H7 (cell line): ENCODE data around the gene AKAP3. TPM values are rescaled to one million over a fixed set of nuclear protein-coding genes. Genes with fewer than 3 reads are reported as not detected.

ENCODE experiments used
- DNase-seq: peaks from one replicate; pipeline ENCODE4 v3.0.0; 2012
- H3K27me3 ChIP-seq: 2 replicates; pipeline ENCODE4 v1.6.0; 2011; ENCODE audit warnings: mild to moderate bottlenecking, low read length; ENCODE audit not compliant: control insufficient read depth, insufficient read depth
- H3K36me3 ChIP-seq: replicated peaks from 2 replicates; pipeline ENCODE4 v1.5.1; 2011; ENCODE audit warnings: low read length; ENCODE audit not compliant: control insufficient read depth, insufficient read depth
- H3K4me3 ChIP-seq: 2 replicates; pipeline ENCODE4 v1.5.1; 2011; ENCODE audit warnings: low read depth, mild to moderate bottlenecking, control low read depth, low read length, moderate library complexity; ENCODE audit not compliant: insufficient read depth
- total RNA-seq: library from RNA; depleted of rRNA; stranded (reverse); fragments of >200 nt; shearing (Covaris generic); gene quantifications from 2 replicates; pipeline ENCODE4 v1.2.3, GENCODE V29; 2014; rRNA removed

Gene AKAP3
- total RNA-seq, 1 experiment from 2014 or later: 1.5 TPM

DNA sequence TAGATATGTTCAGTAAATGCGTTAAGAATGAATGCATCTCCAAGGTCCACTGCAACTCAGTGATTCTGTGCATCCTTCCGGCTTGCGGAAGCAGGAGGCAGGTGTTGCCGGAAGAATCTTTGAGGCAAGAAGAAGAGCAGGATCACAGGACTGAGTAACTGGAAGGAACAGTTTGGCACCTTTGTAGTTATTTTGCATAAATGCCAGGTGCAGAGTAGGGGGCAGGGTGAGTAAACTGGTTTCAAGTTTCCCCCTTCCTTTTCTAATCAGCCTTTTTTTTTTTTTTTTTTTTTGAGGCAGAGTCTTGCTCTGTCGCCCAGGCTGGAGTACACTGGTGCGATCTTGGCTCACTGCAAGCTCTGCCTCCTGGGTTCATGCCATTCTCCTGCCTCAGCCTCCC, 64.6 kb downstream of the AKAP3 start:
- Histone ChIP-seq H3K27me3 (no peaks in the 10 kb centered on the region; the same call in 1 of the 2 replicates), H3K36me3 (no peaks in the 10 kb centered on the region), H3K4me3 (no peak overlapping the region)
- DNase-seq: no peak

DNA sequence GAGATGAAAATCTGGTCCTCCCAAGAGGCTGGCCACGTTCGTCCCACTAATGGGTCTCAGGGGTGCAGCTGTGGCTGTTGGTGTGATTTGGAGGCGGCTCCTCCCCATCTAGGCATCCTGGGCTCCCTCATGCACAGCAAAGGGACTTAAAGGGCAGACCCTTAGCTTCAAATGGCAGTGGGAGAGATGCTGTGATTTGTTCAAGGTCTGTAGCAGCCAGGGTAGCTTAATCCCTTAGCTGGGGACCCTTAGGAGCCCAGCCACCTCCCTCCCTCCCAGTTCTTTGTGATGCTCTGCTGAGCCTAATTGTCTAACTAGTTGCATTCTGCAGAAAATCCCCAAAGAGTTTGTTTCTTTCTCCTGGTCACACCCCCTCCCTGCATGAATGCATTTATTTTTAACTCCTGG, 68.6 kb downstream of the AKAP3 start:
- Histone ChIP-seq H3K36me3 (no peaks in the 10 kb centered on the region), H3K27me3 (no peaks in the 10 kb centered on the region; the same call in 1 of the 2 replicates), H3K4me3 (no peak overlapping the region)
- DNase-seq: no peak

DNA sequence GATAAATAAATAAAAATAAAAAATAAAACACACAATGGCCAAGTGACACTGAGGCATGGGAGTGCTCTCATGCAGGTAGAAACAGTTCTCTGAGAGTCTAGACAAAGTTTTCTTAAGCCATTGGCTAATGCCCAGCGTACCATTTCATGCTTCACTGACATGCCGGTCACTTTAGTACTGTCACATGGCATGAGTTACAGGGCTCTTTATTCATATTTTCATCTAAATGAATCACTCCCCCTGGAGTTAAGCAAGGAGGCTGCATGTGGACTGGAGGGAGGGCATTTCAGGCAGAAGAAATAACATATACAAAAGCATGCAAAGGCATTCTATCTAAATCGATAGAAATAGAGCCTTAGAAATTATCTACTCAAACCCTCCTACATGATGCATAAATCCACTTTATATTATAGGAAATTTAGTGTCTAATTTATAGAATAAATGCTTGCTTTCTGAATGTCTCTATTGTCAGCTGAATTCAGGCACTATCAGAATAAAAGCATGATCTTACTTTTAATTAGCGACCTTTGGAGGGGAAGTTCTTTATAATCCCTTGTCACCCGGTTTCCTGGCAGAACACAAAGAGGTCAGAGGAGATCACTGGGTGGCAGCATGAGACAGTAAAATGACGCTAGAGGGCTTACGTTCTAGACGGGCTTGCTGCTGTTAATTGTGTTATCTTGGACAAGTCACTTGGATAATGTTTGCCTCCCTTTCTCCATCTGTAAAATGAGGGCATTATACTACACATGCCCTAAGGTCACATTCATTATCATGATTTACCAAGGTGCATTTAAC, 69.3 kb downstream of the AKAP3 start:
- no peaks in the 10 kb centered on the region for H3K36me3 ChIP-seq
- H3K27me3 ChIP-seq: no peaks in the 10 kb centered on the region; the same call in 1 of the 2 replicates
- DNase-seq: peak; percentile 62
- H3K4me3 ChIP-seq: no peak overlapping the region

- Histone ChIP-seq H3K27me3 (no peaks in the 10 kb centered on the region), H3K36me3 (no peaks in the 10 kb centered on the region), H3K4me3 (no peak overlapping the region)
- no peak for DNase-seq
Measured at GRCh38 chr12:4572680-4573079, 76.2 kb downstream of the AKAP3 start.

GRCh38 chr12:4569261-4569660, 79.6 kb downstream of the AKAP3 start:
- no peaks in the 10 kb centered on the region for H3K36me3 ChIP-seq
- H3K27me3 ChIP-seq: no peaks in the 10 kb centered on the region
- DNase-seq: no peak
- no peak overlapping the region for H3K4me3 ChIP-seq

DNA sequence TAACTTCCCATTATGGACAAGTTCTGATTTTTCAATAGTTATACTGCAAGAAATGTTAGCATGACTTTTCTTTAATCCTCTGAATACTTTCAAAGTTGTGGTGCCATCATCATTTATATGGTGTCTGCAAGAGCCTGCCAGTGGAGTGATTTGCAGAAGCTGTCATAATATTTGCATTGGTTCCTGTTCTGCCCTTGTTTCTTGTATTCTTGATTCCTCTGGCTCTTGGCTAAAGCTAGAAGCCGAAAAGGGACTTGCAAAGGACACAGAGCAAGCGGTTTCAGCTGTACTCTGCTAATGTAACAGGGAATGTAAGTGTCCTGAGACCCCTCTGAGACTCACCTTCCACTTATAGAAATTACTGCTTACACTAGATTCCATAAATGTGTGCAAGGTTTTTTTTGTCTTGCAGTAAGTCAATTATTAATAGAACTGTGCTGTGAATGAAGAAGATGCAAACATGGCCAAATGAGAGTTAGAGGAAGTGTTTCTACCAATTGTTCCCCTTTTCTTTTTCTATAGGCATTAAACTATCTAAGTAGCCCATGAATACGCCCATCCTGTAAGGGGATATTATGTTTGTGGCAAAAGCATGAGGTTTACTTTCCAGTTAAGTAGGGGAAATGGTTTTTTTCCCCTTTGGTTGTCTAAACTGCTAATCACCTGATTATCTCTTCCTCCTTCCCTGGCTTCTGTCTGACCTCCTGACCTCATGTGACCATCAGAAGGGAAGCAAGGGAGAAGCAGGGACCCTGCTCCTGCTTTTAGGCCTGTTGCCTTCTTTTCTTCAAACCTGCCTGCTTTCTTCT, 81.6 kb downstream of the AKAP3 start:
- H3K4me3 ChIP-seq: no peak overlapping the region
- no peak for DNase-seq
- no peaks in the 10 kb centered on the region for H3K36me3 ChIP-seq
- H3K27me3 ChIP-seq: peaks cover 12% of the 10 kb centered on the region

- no peak overlapping the region for H3K4me3 ChIP-seq
- H3K36me3 ChIP-seq: no peaks in the 10 kb centered on the region
- H3K27me3 ChIP-seq: peaks cover 14% of the 10 kb centered on the region
- DNase-seq: no peak
Measured at GRCh38 chr12:4566474-4566873, 82.4 kb downstream of the AKAP3 start.

Other genes starting within 250 kb of the AKAP3 start
- not detected in 2 replicates for gene FGF6, start 203.2 kb downstream of the AKAP3 start, total RNA-seq
- 59.7 and 87.2 TPM in 2 replicates for gene RAD51AP1, start 110.2 kb downstream of the AKAP3 start, total RNA-seq
- gene DYRK4, start 86.8 kb downstream of the AKAP3 start, total RNA-seq: 25.5 and 30.6 TPM in 2 replicates
- 100 and 104 TPM in 2 replicates for gene NDUFA9, start 63 bp upstream of the AKAP3 start, total RNA-seq
- 2.3 and 4.1 TPM in 2 replicates for gene GALNT8, start 71.3 kb upstream of the AKAP3 start, total RNA-seq